HG03354 (cell line): ENCODE data around the gene ACVRL1.
"Not testable (repeated sequence)": the region's sequence is repeated elsewhere in the genome, so short reads cannot be mapped to it uniquely, and the experiment has no call there.

ENCODE experiments used
- ATAC-seq: cut with Tn5 transposase; IDR thresholded peaks from one replicate; pipeline ENCODE4 v1.9.1; 2021; ENCODE audit warnings: mild to moderate bottlenecking; ENCODE audit not compliant: unreplicated experiment, poor library complexity, severe bottlenecking

ACVRL1 gene

GRCh38 chr12:51873251-51873994 lies 33.9 kb upstream of the ACVRL1 start:
- ATAC-seq, result no peak

- ATAC-seq, result no peak
Observed at GRCh38 chr12:51874000-51874399, 33.3 kb upstream of the ACVRL1 start.

GRCh38 chr12:51874486-51874885 lies 32.8 kb upstream of the ACVRL1 start:
- no peak for ATAC-seq

- no peak for ATAC-seq
Observed at GRCh38 chr12:51879102-51879501, 28.2 kb upstream of the ACVRL1 start.

- no peak for ATAC-seq
Observed at GRCh38 chr12:51883295-51883694, 24.0 kb upstream of the ACVRL1 start.

- ATAC-seq, result no peak
Observed at GRCh38 chr12:51883998-51884675, 23.2 kb upstream of the ACVRL1 start.

- ATAC-seq, result no peak
Observed at GRCh38 chr12:51884676-51885229, 22.6 kb upstream of the ACVRL1 start.

GRCh38 chr12:51885294-51886020 lies 21.8 kb upstream of the ACVRL1 start:
- not testable (repeated sequence) for ATAC-seq

- no peak for ATAC-seq
Observed at GRCh38 chr12:51886021-51886710, 21.1 kb upstream of the ACVRL1 start.

- no peak for ATAC-seq
Observed at GRCh38 chr12:51887476-51888315, 19.6 kb upstream of the ACVRL1 start, which contains the start of gene ANKRD33. ANKRD33 (plus strand) TSS chr12:51888103; CDS start chr12:51888187, 84 bp downstream.

- ATAC-seq, result no peak
Observed at GRCh38 chr12:51888316-51889215, 18.7 kb upstream of the ACVRL1 start.

- ATAC-seq, result no peak
Observed at GRCh38 chr12:51889216-51890132, 17.8 kb upstream of the ACVRL1 start.

- ATAC-seq, result no peak
Observed at GRCh38 chr12:51890133-51890464, 17.2 kb upstream of the ACVRL1 start.

GRCh38 chr12:51890511-51891171 lies 16.7 kb upstream of the ACVRL1 start:
- no peak for ATAC-seq

- no peak for ATAC-seq
Observed at GRCh38 chr12:51891843-51892242, 15.5 kb upstream of the ACVRL1 start.

- no peak for ATAC-seq
Observed at GRCh38 chr12:51893786-51894185, 13.5 kb upstream of the ACVRL1 start.
